Placental epithelial cell (primary cell): Measurements from ENCODE around the gene ARIH2. TPM values are rescaled to one million over a fixed set of nuclear protein-coding genes. Genes with fewer than 3 reads are reported as not detected.

Experiments used
- small RNA-seq: library from RNA; depleted of rRNA; stranded (forward); fragments of <200 nt; gene quantifications from one replicate; pipeline ENCODE3, GENCODE V24; 2012
- total RNA-seq: library from RNA; depleted of rRNA; stranded (reverse); fragments of >200 nt; gene quantifications from 2 replicates; pipeline ENCODE4 v1.2.3, GENCODE V29; 2012

ARIH2 gene
- 54.8 and 55.4 TPM in 2 replicates for total RNA-seq

GRCh38 chr3:48918388-48919214 lies at the start of gene ARIH2:
Gene ARIH2 (plus strand): TSS chr3:48918842. CDS start chr3:48927559, 8,717 bp downstream.

GRCh38 chr3:48898383-48899234 lies 20.0 kb upstream of the ARIH2 start, which contains the start of gene SLC25A20:
Gene SLC25A20 (minus strand): TSS chr3:48898882. CDS start chr3:48898794, 88 bp downstream.

GRCh38 chr3:48989796-48990635 lies 71.4 kb downstream of the ARIH2 start, which contains the start of gene P4HTM:
Gene P4HTM (plus strand): TSS chr3:48990241. CDS start chr3:48990257, 16 bp downstream.

DNA sequence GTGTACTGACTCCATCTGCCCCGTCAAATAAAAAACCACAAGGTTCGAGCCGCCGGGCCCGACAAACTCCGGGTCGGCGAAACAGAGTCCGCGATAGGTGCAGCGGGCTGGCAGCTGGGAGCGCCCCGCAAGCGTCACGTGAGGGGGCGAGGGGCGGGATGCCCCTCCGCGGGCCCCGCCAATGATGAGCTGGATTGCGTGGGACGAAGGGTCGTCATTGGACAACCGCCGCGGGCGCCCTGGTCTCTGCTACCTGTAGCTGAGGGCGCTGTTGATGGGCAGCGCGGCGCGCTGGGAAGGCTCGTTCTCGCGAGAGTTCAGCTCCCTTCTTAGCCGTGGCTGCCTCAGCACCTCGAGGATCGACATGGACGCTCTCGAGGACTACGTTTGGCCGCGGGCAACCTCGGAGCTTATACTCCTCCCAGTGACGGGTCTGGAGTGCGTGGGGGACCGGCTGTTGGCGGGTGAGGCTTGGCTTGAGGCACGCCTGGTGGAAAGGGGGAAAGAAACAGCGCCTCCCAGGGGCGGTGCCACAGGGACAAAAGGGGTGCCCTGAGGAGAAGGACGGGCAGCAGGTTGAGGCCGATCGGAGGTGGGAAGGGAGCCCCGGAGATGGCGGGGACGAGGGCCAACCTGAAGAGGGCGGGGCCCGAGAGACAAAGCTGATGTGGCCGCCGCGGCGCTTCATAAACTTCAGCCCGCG lies 88.6 kb downstream of the ARIH2 start, which contains the start of gene WDR6:
Gene WDR6 (plus strand): TSS at position 324 of the 703 bp plus-strand sequence. CDS start 41 bp downstream, at position 365.

DNA sequence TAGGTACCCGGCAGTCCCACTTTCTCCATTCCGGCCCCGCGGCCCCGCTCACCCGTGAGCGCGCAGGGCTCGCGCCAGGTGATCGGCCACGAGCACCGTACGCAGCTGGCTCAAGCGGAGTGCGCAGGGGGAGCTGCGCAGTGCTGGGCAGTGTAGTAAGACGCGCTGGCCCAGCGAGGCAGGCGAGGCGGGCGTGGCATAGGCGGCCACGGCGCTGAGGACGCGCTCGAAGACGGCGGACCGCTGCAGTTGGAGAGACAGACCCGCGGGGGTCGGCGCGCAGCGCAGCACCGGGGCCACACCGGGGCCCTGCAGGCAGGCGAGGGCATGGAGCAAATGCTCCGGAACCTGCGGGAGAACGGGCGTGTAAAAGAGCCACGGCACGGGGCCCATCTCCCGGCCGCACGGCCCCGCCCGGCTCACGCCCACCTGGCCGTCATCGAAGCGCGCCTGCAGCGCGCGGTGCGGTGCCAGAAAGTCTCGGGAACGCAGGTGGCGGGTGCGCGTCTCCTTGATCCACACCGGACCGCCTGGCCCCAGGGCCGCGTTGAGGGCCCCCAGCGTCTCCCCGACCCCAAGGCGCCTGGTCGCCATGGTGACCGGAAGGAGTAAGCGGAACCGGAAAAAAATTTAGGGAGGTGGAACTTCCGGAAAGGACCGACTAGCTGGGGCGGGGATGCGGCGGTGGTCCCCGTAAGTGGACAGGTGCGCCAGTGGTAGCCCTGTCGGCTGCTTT lies 99.5 kb downstream of the ARIH2 start, which contains the start of gene DALRD3:
Gene DALRD3 (minus strand): TSS at position 610 of the 736 bp plus-strand sequence. CDS start 16 bp downstream, at position 594.

GRCh38 chr3:49021813-49022687 lies 103.4 kb downstream of the ARIH2 start, which contains the start of gene NDUFAF3:
Gene NDUFAF3 (plus strand): TSS chr3:49022121. CDS start chr3:49022145, 24 bp downstream.

DNA sequence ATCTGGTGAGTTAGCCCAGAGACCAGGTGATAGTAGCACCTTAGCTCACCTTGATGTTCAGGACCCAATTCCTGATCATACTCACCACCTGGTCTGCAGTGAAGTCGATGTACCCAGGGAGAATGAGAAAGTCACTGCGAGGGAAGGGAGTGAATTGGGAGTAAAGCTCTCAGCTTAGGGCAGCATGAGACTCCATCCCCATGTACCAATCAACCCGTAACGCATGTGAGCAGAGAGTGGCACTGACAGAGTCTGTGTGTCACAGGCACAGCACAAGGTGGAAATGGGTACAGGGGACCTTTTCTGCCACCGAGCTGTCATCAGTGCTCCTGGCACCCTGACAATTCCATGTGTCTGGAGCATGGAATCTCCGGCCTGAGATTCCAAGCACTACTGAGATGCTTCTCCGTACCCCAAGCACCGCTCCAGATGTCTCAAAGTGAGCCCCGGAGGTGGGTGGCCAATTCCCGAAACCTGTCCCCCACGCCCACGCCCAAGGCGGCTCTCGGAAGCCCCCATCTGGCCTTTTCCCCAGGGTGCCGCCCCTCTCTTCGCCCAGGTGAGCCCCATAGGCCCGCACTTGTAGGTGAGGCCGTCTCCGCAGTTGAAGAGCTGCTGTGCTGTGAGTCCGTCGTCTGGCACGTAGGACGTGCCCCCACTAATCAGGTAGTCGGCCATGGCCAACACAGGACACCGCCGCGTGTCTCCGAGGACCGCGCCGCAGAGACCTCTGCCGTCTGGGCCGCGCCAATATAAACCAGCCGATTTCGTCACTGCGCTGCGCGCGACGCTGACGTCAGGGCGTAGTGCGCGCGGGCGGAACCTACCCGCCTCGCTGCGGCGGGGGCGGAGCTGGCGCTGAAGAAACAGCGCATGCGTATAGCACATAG lies 110.3 kb downstream of the ARIH2 start, which contains the start of gene IMPDH2:
Gene IMPDH2 (minus strand): TSS at position 726 of the 890 bp plus-strand sequence. CDS start 48 bp downstream, at position 678.

Small RNAs within 50 kb of the gene (small RNA-seq; reads per million reads assigned to genes)
- gene MIR191 (24,127 reads per million, percentile 100 among the genes with 10 or more reads in this experiment), gene MIR425 (1,287 reads per million, percentile 99 among the genes with 10 or more reads in this experiment)

Other genes with a start within 250 kb of the ARIH2 start
- gene NCKIPSD, start 232.9 kb upstream of the ARIH2 start, total RNA-seq: 11.4 and 15.3 TPM in 2 replicates
- gene IP6K2, start 201.6 kb upstream of the ARIH2 start, total RNA-seq: 69.5 and 105 TPM in 2 replicates
- 32.2 and 67.3 TPM in 2 replicates for gene PRKAR2A, start 71.0 kb upstream of the ARIH2 start, total RNA-seq
- 9.4 and 16.1 TPM in 2 replicates for gene SLC25A20, start 20.0 kb upstream of the ARIH2 start, total RNA-seq
- gene P4HTM, start 71.4 kb downstream of the ARIH2 start, total RNA-seq: 14.3 and 16.9 TPM in 2 replicates
- gene WDR6, start 88.5 kb downstream of the ARIH2 start, total RNA-seq: 118 and 160 TPM in 2 replicates
- 40.8 and 63.5 TPM in 2 replicates for gene DALRD3, start 99.7 kb downstream of the ARIH2 start, total RNA-seq
- gene NDUFAF3, start 103.3 kb downstream of the ARIH2 start, total RNA-seq: 40.8 and 43.8 TPM in 2 replicates
- 357 and 479 TPM in 2 replicates for gene IMPDH2, start 110.6 kb downstream of the ARIH2 start, total RNA-seq
- 135 and 173 TPM in 2 replicates for gene QRICH1, start 175.2 kb downstream of the ARIH2 start, total RNA-seq
- 587 and 637 TPM in 2 replicates for gene QARS1, start 185.9 kb downstream of the ARIH2 start, total RNA-seq
- 42.0 and 42.8 TPM in 2 replicates for gene USP19, start 202.0 kb downstream of the ARIH2 start, total RNA-seq
- gene LAMB2, start 214.2 kb downstream of the ARIH2 start, total RNA-seq: 184 and 515 TPM in 2 replicates
- gene CCDC71, start 247.5 kb downstream of the ARIH2 start, total RNA-seq: 30.0 and 33.8 TPM in 2 replicates